HepG2 (cell line): ENCODE data around the gene STRADA. TPM values are rescaled to one million over a fixed set of nuclear protein-coding genes. Genes with fewer than 3 reads are reported as not detected.
A peak's percentile ranks its signal among the peaks of the same experiment; 100 is the strongest.

Experiments used
- ATAC-seq: fragments of 200-7000 bp; cut with Tn5 transposase; 3 replicates; pipeline ENCODE4 v1.9.1; 2020; ENCODE audit warnings: mild to moderate bottlenecking, moderate library complexity
- BruUV-seq: library from RNA; stranded (reverse); fragments of 400-500 nt; replicated peaks from 2 replicates; lab custom pipeline; 2021; lab: Mats Ljungman, UMichigan
- CTCF ChIA-PET: fragments of 300-600 bp; formaldehyde crosslinking; extraction: SDS; loops from one replicate; lab custom pipeline; 2021; ENCODE audit warnings: low total read pairs, inconsistent platforms, low intra/inter-chr PET ratio; lab: Yijun Ruan, JAX
- POLR2A ChIA-PET: fragments of 350-600 bp; sonication (Branson Sonifier 250); formaldehyde crosslinking; loops from one replicate; lab custom pipeline; 2020; ENCODE audit warnings: antibody characterized with exemption, inconsistent platforms; lab: Yijun Ruan, JAX
- DNase-seq: peaks from one replicate; pipeline ENCODE4 v3.0.0-alpha.2; 2015; ENCODE audit warnings: low spot score
- FAIRE-seq: peaks from 3 replicates; lab custom pipeline; 2011; peaks lifted over from hg19 to GRCh38; lab: Jason Lieb, UNC
- H2AFZ ChIP-seq: one replicate; pipeline ENCODE4 v1.6.1; 2011; ENCODE audit warnings: low read length, inconsistent platforms
- H3K27ac ChIP-seq: fragments of 300-600 bp; 3 replicates; pipeline ENCODE4 v1.8.0; 2011; ENCODE audit warnings: mixed run types, mild to moderate bottlenecking, mixed read lengths, low read length, inconsistent platforms; ENCODE audit not compliant: insufficient read depth; ENCODE audit errors: extremely low read length
- H3K27me3 ChIP-seq, 2 experiments: fragments of 200-600 bp in 1 of 2; 2 replicates in 1 of 2; 3 replicates in 1 of 2; pipeline versions ENCODE4 v1.6.0 to v1.8.0; 2011; ENCODE audit warnings: low read length in 2 of 2, mild to moderate bottlenecking in 2 of 2, moderate library complexity in 2 of 2, inconsistent platforms in 1 of 2; ENCODE audit not compliant: insufficient read depth in 2 of 2, control insufficient read depth in 1 of 2
- H3K36me3 ChIP-seq, 2 experiments: fragments of 200-600 bp in 1 of 2; replicated peaks in 1 of 2; 2 replicates in 1 of 2; 3 replicates in 1 of 2; pipeline versions ENCODE4 v1.5.1 to v1.8.0; 2011; ENCODE audit warnings: low read length in 2 of 2, inconsistent platforms in 1 of 2; ENCODE audit not compliant: insufficient read depth in 2 of 2, control insufficient read depth in 1 of 2
- H3K4me1 ChIP-seq: 2 replicates; pipeline ENCODE4 v1.5.1; 2012; ENCODE audit warnings: low read length, inconsistent platforms; ENCODE audit not compliant: insufficient read depth
- H3K4me2 ChIP-seq: 2 replicates; pipeline ENCODE4 v1.6.0; 2011; ENCODE audit warnings: low read depth, low read length, inconsistent platforms
- H3K4me3 ChIP-seq, 3 experiments: fragments of 200-600 bp in 1 of 3; sonication (generic), shearing (Covaris generic) in 1 of 3; replicated peaks in 1 of 3; 2 replicates each; pipeline ENCODE4 v1.5.1; 2011 to 2016; ENCODE audit warnings: low read length in 3 of 3, inconsistent platforms in 2 of 3, low read depth in 2 of 3, mild to moderate bottlenecking in 2 of 3, control low read depth in 1 of 3, mixed read lengths in 1 of 3; ENCODE audit not compliant: insufficient read depth in 1 of 3
- H3K79me2 ChIP-seq: one replicate; pipeline ENCODE4 v1.6.1; 2011; ENCODE audit warnings: low read length, inconsistent platforms; ENCODE audit not compliant: insufficient read depth
- H3K9ac ChIP-seq: 2 replicates; pipeline ENCODE4 v1.6.0; 2011; ENCODE audit warnings: mild to moderate bottlenecking, low read depth, low read length, inconsistent platforms; ENCODE audit not compliant: insufficient read depth
- H3K9me3 ChIP-seq: 2 replicates; pipeline ENCODE4 v1.5.1; 2012; ENCODE audit warnings: mild to moderate bottlenecking, low read length
- H4K20me1 ChIP-seq: 2 replicates; pipeline ENCODE4 v1.6.0; 2011; ENCODE audit warnings: inconsistent platforms, mild to moderate bottlenecking, low read length, moderate library complexity; ENCODE audit not compliant: insufficient read depth
- MAFF ChIP-seq: IDR thresholded peaks from 2 replicates; pipeline ENCODE4 v1.6.1; 2011; ENCODE audit warnings: low read depth, low read length, improper control_type of control experiment
- MAFK ChIP-seq, 2 experiments: IDR thresholded peaks in 1 of 2; conservative IDR thresholded peaks in 1 of 2; 2 replicates each; pipeline ENCODE4 v1.6.1; 2011; ENCODE audit warnings: improper control_type of control experiment in 2 of 2, low read length in 2 of 2
- SKI ChIP-seq: fragments of 450-650 bp; IDR thresholded peaks from one replicate; pipeline ENCODE4 v1.6.1; 2018; ENCODE audit warnings: mild to moderate bottlenecking; ENCODE audit not compliant: partially characterized antibody
- ZNF775 ChIP-seq: sonication (generic); formaldehyde crosslinking; IDR thresholded peaks from 2 replicates; pipeline ENCODE4 v1.4.0; 2020; ENCODE audit warnings: missing genetic modification reagents, mild to moderate bottlenecking, moderate library complexity, borderline replicate concordance
- WGBS: methylation state at CpG from one replicate; pipeline ENCODE4 v1.1.6; 2017; ENCODE audit warnings: low lambda C conversion rate; 5-methylcytosine and 5-hydroxymethylcytosine counted together
- in situ Hi-C: cut with HindIII; loops from 2 replicates; pipeline ENCODE4 v1.10.0; 2017; ENCODE audit warnings: low pct_unique_long_range_greater_than_20kb; ENCODE audit not compliant: extremely low pct_ligation_motif_present
- intact Hi-C: fragments of 100-400 bp; cut with micrococcal nuclease; formaldehyde crosslinking; loops from one replicate; pipeline ENCODE4 v1.10.0; 2022; ENCODE audit not compliant: unreplicated experiment
- polyA plus RNA-seq, 8 experiments: library from polyadenylated mRNA; depleted of rRNA in 3 of 8; stranded (reverse) in 7 of 8; unstranded in 1 of 8; fragments of >200 nt; fragmentation: Illumina TruSeq in 4 of 8; extraction: Trizol in 4 of 8; gene quantifications; 2 replicates each; pipeline versions ENCODE4 v1.2.1 to v1.2.3, GENCODE V29; 2011 to 2016; ENCODE audit warnings: low read depth in 4 of 8, missing spikeins in 1 of 8, mixed read lengths in 1 of 8; ENCODE audit not compliant: insufficient read depth in 1 of 8
- total RNA-seq, 5 experiments: library from RNA; depleted of rRNA; stranded (reverse); fragments of >200 nt; fragmentation: Illumina TruSeq; extraction: Trizol; gene quantifications; 2 replicates each; pipeline ENCODE4 v1.2.3, GENCODE V29; 2016; ENCODE audit warnings: low read depth in 1 of 5
- TF ChIP-seq, protein P1 (sequence below): sonication (generic); formaldehyde crosslinking; IDR thresholded peaks from 2 replicates; pipeline ENCODE4 v1.5.0; 2020; ENCODE audit warnings: mild to moderate bottlenecking, missing genetic modification reagents

STRADA gene
- total and polyA plus RNA-seq, 2 of the 13 experiments (the other 11 are each of a cell fraction or from before 2014, with no cell fraction given), result 17.6 to 17.9 TPM

DNA sequence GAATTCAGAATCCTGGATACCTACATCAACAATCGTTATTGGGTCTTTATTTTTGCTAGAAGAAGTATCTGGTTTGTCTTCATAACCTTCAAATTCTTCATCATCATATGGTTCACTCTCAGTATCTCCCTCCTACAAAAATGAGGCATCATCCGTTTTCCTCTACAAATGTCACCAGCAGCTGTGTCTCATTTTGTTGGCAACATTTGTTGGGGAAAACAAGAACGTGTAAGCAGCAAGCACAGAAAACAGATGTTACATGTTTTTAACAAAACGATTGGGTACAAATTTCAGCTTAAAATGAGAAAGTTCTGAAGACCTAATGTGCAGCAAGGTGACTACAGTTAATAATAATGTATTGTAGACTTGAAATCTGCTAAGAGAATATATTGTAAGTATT, 23.1 kb upstream of the STRADA start (continued):
- TF ChIP-seq, protein P1, sequence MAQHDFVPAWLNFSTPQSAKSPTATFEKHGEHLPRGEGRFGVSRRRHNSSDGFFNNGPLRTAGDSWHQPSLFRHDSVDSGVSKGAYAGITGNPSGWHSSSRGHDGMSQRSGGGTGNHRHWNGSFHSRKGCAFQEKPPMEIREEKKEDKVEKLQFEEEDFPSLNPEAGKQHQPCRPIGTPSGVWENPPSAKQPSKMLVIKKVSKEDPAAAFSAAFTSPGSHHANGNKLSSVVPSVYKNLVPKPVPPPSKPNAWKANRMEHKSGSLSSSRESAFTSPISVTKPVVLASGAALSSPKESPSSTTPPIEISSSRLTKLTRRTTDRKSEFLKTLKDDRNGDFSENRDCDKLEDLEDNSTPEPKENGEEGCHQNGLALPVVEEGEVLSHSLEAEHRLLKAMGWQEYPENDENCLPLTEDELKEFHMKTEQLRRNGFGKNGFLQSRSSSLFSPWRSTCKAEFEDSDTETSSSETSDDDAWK, result no peak
- TF ChIP-seq ZNF775 (CRISPR knock-in tag), result no peak

DNA sequence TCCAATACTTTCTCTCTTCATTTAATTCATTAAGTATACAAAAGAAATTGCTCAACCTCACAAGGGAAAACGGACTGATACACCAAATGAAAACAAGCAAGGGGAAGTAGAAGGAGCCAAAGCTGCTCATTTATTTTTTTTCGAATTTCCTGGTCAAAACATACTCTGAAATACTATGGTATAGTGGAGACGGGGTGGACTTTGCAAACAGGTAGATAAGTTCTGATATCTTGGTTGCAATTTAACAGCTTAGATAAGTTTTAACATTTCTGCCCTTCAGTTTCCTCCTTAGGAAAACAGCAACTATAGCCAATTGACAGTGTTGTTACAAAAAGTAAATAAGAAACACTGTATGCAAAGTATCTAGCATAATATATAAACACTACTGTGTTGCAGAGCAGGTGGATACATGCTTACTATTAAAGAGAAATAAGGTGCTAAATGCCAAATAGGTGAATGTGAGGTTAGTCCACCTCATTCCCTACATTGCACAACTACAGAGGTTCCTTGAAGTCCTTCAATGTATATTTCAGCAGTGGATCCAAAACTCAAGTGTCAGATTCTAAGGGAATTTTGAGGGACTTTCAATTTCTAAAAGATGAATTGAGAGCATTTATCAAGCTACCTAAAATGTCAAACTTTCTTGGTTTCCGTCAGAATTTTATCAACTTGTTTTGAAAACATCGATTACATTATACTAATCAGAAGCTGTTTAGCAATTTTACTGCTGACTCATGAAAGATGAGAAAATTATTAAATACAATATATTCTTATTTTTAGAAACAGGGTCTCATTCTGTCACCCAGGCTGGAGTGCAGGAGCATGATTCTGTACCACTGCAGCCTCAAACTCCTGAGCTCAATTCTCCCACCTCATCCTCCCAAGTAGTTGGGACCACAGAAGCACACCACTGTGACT, 20.8 kb upstream of the STRADA start:
- peaks cover 32 to 76% of the 10 kb centered on the region in 2 experiments for H3K36me3 ChIP-seq
- H3K4me1 ChIP-seq, result no peaks in the 10 kb centered on the region
- H3K4me3 ChIP-seq, result no peak overlapping the region
- H3K9me3 ChIP-seq, result no peaks in the 10 kb centered on the region
- no peak for FAIRE-seq
- ATAC-seq, result no peak
- peak; percentile 86 for TF ChIP-seq MAFF
- TF ChIP-seq SKI, result no peak
- TF ChIP-seq MAFK (conservative IDR thresholded peaks at IDR 0.05 in 1 of 2, IDR thresholded peaks at IDR 0.05 in 1 of 2; ENCODE audit: low read length in 2 of 2), result peak; percentile 82 to 93
- WGBS, result 96% methylated on average over 5 of the region's 5 CpGs
- H3K9ac ChIP-seq, result no peak overlapping the region
- no peak overlapping the region for H3K4me2 ChIP-seq
- intact Hi-C loops (no loop called here), in situ Hi-C loops (no loop called here)
- POLR2A ChIA-PET, result interaction anchor here (1.1 to 3.5 kb wide), 2 partner anchors 11 to 21 kb away, joined by 3 to 20 read pairs; partner anchors contain the start of genes CCDC47, DDX42 and STRADA
- no peak for DNase-seq
- no peaks in the 10 kb centered on the region for H4K20me1 ChIP-seq
- no peak overlapping the region for H3K27ac ChIP-seq
- BruUV-seq, result no TSS peak
- H2AFZ ChIP-seq, result no peak overlapping the region
- CTCF ChIA-PET, result no interaction called here
- H3K27me3 ChIP-seq, result no peaks in the 10 kb centered on the region
- peaks cover 20% of the 10 kb centered on the region for H3K79me2 ChIP-seq
